ENCODE measurements around the gene PRKN.

DNA sequence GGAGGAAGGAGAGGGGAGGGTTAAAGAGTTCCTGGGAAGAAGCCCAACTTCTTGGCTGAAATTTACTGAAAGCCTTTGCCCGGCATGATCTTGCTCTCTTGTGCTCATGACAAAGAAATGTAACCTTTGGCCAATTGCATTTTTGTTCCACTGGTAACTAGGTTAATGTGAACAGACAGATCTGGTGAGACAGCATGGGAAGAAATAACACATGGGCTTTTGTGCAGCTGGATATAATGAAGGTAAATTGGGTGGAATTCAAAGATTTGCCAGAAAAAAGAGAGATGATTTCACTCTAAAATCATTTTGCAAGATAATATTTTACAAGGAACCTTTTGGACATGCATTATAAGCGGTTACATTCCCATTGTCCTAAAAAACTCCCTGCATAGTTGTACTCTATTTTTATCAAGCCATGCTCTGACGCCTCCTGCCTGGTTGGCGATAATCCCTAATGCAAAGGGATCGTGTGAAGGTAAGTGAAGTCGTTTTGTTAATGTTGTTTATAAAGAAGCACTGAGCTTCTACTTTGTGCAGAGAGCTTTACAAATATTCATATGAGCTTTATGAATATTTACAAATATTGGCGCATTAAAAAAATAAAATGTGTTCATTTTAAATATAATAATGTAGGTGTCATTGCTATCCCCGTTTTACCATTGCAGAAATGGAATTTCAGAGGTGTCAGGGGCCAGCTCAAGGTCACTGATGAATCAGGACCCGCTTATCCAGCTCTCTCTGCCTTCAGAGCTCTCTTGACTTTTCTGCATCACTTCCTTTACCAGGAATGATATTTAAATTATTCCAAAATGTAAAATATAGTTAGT is 1292.4 kb downstream of the PRKN start:
- no peak for TF ChIP-seq CTCF (conservative IDR thresholded peaks at IDR 0.05 in 1 of 2, IDR thresholded peaks at IDR 0.05 in 1 of 2; ENCODE audit: low read depth in 1 of 2, low read length in 2 of 2)
- TF ChIP-seq EZH2 (IDR thresholded peaks at IDR 0.05; ENCODE audit: low read length, missing control alignments): no peak

Data from fibroblast of lung (primary cell).